OCI-LY1 (cell line): ENCODE results near the gene SLC39A9.

ENCODE experiments used
- CTCF ChIP-seq: fragments of 200-600 bp; sonication (generic), shearing (Covaris generic); IDR thresholded peaks from 2 replicates; pipeline ENCODE4 v1.5.1; 2017; ENCODE audit warnings: mild to moderate bottlenecking, antibody characterized with exemption, low read length, moderate library complexity, mixed read lengths
- EZH2 ChIP-seq: fragments of 200-600 bp; sonication (generic), shearing (Covaris generic); IDR thresholded peaks from 2 replicates; pipeline ENCODE4 v1.8.0; 2017; ENCODE audit warnings: borderline replicate concordance, mixed run types, mild to moderate bottlenecking, antibody characterized with exemption, low read length, moderate library complexity, mixed read lengths

- TF ChIP-seq CTCF (no peak), EZH2 (no peak)
These were observed 95.3 kb downstream of the SLC39A9 start for GRCh38 chr14:69493791-69494190.
